GM18858 (cell line): ENCODE data around the gene SGCD.

Experiments
- ATAC-seq: cut with Tn5 transposase; IDR thresholded peaks from one replicate; pipeline ENCODE4 v1.9.1; 2021; ENCODE audit not compliant: unreplicated experiment

SGCD gene

DNA sequence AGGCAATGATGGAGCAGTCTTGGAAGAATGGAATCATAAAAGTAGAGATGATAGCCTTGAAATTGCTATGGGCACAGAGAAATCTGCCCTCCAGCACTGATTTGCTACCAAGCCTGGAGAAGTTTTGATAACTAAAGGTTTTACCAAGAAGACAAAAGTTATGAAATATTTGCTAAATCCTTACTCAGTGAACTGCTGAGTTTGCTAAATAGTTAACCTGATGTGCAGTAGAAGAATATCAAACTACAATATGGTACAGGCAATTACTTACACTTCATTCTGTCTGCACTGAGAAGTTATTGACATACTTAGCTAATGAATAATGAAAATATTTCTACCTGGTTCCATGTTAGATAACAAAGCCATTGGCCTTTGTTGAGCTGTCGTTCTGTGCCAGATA is 124.5 kb downstream of the SGCD start:
- no peak for ATAC-seq

GRCh38 chr5:156456857-156457256 is 129.9 kb downstream of the SGCD start:
- ATAC-seq, result no peak

- ATAC-seq, result no peak
Observed at GRCh38 chr5:156459812-156460385, 132.9 kb downstream of the SGCD start.

GRCh38 chr5:156460471-156460870 is 133.5 kb downstream of the SGCD start:
- no peak for ATAC-seq

DNA sequence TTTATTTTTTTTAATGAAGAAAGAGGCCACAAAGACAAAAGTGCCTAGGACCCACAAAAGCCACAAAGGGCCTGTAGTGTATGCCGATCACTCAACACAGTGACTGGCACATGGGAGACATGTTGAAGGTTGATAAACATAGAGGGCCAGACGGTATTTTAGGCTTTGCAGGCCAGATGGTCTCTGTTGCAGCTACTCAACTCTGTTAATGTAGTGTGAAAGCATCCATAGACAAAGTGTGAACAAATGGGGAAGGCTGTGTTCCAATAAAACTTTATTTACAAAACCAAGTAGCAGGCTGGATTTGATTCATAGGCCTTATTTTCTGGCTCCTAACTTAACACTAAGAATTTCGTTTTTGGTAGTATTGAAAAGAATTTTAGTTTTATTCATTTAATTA is 139.9 kb downstream of the SGCD start:
- ATAC-seq, result no peak

DNA sequence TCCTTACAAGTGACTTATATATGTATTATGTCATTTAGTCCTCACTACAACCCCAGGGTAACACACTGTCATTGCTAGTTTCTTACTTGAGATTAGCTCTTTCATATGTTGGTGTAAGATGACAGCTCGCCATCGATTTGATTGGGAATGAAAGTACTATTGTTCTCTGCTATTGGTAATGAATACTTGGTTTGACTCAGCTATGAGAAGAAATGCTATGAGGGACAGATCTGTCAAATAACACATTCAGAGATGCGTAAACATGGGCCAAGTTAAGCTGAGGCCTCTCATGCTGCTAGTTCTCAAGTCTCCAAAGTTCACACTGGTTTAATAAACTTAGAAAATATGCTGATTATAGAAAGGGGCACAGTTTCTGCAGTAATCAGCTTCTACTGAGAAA is 142.7 kb downstream of the SGCD start:
- ATAC-seq, result no peak

DNA sequence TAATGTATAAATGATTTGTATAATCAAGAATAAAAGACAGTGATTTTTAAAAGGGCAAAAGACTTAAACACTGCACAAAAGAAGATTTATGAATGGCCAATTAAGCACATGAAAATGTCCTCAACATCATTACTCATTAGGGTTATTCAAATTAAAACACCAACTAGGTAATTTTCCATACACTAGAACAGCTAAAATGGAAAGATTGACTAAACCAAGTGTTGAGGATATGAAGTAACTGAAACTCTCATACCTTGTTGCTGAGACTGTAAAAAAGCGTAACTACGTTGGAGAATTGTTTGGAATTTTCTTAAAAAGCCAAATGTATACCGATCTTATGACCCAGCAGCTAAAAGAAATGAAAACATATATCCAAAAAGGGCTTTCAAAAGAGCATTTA is 144.9 kb downstream of the SGCD start:
- ATAC-seq, result no peak

DNA sequence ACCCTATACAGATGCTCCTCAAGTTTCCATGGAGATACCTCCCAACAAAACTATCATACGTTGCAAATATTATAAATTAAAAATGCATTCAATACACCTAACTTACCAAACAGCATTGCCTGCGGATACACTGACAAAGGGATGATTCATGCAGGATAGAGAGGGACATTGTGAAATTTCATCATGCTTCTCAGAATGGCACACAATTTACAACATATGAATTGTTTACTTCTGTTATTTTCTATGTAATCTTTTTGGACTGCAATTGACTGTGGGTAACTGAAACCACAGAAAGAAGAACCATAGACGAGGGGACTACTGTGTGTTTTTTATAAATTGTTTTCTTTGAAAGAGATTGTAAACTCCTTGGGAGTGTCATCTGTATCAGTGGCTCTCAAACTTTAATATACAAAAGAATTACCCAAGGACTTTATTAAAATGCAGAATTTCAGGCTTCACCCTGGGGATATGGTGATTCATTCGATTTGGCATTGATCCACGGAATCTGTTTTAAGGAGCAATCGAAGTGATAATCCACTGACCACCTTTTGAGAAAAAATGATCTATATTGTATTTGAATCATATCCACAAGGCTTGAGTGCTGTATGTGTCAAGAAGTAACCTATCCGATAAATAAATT is 146.4 kb downstream of the SGCD start:
- ATAC-seq, result no peak

DNA sequence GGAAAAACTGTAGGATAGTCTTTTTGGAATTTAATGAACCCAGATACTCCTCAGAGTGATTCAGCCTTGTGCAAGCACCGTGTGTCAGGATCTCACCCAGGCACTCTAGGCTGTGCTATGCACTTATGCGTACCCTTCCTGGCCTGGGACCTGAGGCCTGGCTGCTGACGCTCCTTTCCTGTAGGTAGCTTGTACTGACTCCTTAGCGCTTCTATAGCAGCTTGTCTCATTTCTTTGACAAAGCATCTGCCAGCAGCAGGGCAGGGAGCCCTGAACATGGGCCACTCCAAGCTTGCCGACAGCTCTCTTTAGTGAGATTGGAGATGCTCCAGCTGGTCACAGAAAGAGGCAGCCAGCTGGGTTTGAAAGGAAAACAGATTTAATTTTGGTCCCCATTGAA is 147.3 kb downstream of the SGCD start:
- no peak for ATAC-seq

- ATAC-seq, result no peak
Observed at GRCh38 chr5:156475182-156476157, 148.5 kb downstream of the SGCD start.

GRCh38 chr5:156476158-156476551 is 149.2 kb downstream of the SGCD start:
- no peak for ATAC-seq

GRCh38 chr5:156476678-156477077 is 149.7 kb downstream of the SGCD start:
- ATAC-seq, result no peak

DNA sequence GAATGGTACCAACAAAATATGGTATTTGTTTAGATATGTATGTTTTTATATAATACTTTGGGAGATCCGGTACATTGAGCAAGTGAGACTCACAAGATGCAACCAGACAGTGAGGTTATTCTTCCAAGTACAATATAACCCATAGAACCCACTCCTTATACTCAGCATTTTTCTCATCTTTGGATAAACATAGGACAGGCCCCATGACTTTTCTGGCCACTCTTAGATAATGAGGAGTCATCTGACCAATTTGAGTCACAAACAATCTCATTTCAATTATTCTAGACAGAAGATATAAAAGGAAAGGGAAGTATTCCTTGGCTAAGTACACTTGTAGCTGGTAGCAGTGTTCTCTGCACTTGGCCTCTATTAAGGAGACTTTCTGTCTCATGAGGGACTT is 150.2 kb downstream of the SGCD start:
- ATAC-seq, result no peak

DNA sequence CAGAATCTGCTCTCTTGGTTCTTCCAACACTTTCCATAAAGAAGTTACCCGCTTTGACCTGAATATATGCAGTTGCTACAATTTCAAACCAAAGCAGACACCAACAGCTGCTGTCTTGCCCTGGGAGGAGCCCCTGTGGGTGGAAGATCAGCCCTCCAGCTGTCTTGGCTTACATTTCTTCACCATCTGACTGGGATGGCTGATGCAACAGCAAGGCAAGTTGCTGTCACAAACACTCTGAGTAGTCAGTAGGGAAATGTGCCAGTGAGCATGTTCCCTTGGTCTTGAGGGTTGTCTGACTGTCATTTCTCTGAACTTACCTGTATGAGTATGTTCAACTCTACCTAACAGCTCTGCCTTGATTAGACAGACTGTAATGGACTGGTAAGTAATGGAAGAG is 152.9 kb downstream of the SGCD start:
- no peak for ATAC-seq

GRCh38 chr5:156481741-156482140 is 154.8 kb downstream of the SGCD start:
- ATAC-seq, result no peak

DNA sequence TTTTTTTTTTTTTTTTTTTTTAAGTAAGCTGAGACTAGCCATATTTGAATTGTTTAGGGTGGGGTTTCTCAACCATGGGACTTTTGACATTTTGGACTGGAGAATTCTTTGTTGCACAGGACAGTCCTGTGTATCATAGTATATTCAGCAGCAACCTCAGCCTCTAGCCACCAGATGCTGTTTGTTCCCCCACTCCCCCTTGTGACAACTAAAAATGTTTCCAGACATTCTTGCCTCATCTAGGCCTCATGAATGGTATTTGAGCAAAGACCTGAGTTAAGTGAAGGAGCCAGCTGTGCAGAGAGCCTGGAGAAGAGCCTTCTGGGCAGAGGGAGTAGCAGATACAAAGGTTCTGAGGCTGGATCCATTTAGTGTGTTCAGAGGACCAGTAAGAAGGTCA is 155.9 kb downstream of the SGCD start:
- no peak for ATAC-seq

DNA sequence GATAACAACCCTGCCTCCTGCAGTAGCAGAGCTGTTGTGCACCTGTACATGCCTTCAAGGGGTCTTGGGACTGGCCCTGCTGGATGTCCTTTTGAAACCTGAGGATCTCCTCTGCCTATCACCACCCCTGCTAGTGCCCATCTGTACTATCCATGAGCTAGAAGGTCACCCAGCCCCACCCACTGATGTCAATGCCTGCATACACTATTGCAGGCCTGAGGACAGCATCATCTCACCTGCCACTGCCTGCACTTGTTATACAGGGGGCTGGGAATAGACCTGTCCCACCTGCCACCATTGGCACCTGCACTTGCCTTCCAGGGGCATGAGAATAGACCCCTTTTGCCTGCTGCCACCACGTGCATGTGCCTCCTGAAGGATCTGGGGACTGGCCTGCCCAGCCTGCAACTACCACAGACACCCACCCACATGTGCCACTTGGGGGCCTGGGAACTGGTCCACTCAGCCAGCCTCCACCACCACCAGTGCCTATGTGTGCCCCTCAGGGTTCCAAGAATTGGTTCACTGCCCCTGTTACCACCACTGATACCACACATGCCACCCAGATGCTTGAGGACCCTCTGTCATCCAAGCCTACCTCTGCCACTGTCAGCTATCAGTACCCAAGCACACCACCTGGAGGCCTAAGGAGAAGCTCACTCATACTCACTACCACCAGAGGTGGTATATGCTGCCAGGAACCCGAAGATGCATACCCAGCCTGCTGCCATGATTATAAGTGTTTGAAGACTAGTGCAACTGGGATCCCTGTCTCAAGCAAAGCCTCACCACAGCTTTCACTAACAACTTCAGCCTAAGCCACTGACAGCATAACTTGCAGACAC is 159.7 kb downstream of the SGCD start:
- ATAC-seq, result no peak

- ATAC-seq, result no peak
Observed at GRCh38 chr5:156491766-156492165, 164.8 kb downstream of the SGCD start.

GRCh38 chr5:156496291-156496690 is 169.3 kb downstream of the SGCD start:
- ATAC-seq, result no peak

GRCh38 chr5:156497804-156498208 is 170.8 kb downstream of the SGCD start:
- ATAC-seq, result no peak
